Small intestine (tissue), 7 donors: ENCODE measurements around the gene CRACDL. TPM values are rescaled to one million over a fixed set of nuclear protein-coding genes. Genes with fewer than 3 reads are reported as not detected.

Experiments used
- DNase-seq, 2 donors: peaks; one replicate each; pipeline versions ENCODE4 v3.0.0 to v3.0.0-alpha.2; 2013
- FAIRE-seq: peaks from 2 replicates; lab custom pipeline; 2012; peaks lifted over from hg19 to GRCh38; lab: Jason Lieb, UNC
- H3K27ac ChIP-seq, 3 donors: one replicate each; pipeline ENCODE4 v1.5.1; 2013; ENCODE audit warnings: low read length in 2 of 3, mild to moderate bottlenecking in 2 of 3, control low read depth in 1 of 3, inconsistent platforms in 1 of 3, low read depth in 1 of 3, moderate library complexity in 1 of 3
- H3K27me3 ChIP-seq, 3 donors: one replicate each; pipeline ENCODE4 v1.6.1; 2013; ENCODE audit warnings: low read length in 3 of 3, inconsistent platforms in 1 of 3; ENCODE audit not compliant: control insufficient read depth in 3 of 3, insufficient read depth in 3 of 3
- H3K36me3 ChIP-seq, 3 donors: one replicate each; pipeline ENCODE4 v1.6.1; 2013; ENCODE audit warnings: low read length in 3 of 3, inconsistent platforms in 1 of 3, low read depth in 1 of 3, mild to moderate bottlenecking in 1 of 3, moderate library complexity in 1 of 3; ENCODE audit not compliant: control insufficient read depth in 3 of 3, insufficient read depth in 2 of 3
- H3K4me1 ChIP-seq, 3 donors: one replicate each; pipeline ENCODE4 v1.6.1; 2013; ENCODE audit warnings: low read length in 2 of 3, inconsistent platforms in 1 of 3, low read depth in 1 of 3, mild to moderate bottlenecking in 1 of 3, moderate library complexity in 1 of 3; ENCODE audit not compliant: control insufficient read depth in 3 of 3, insufficient read depth in 2 of 3
- H3K4me3 ChIP-seq, 3 donors: one replicate each; pipeline ENCODE4 v1.5.1; 2013; ENCODE audit warnings: low read length in 3 of 3, control low read depth in 1 of 3, inconsistent platforms in 1 of 3, low read depth in 1 of 3, mild to moderate bottlenecking in 1 of 3, moderate library complexity in 1 of 3
- H3K9me3 ChIP-seq, 2 donors: one replicate each; pipeline ENCODE4 v1.6.1; 2013; ENCODE audit warnings: low read depth in 1 of 2, low read length in 1 of 2; ENCODE audit not compliant: control insufficient read depth in 2 of 2, insufficient read depth in 1 of 2
- WGBS, 3 donors: extraction: QIAGEN DNeasy Blood & Tissue Kit; methylation state at CpG; one replicate each; pipeline ENCODE4 v1.1.7; 2013; 5-methylcytosine and 5-hydroxymethylcytosine counted together
- polyA plus RNA-seq, 4 donors: library from polyadenylated mRNA; stranded (reverse) in 3 of 4; unstranded in 1 of 4; fragments of 200-250 nt in 3 of 4; fragments of 120-200 nt in 1 of 4; gene quantifications; one replicate each; pipeline versions ENCODE4 v1.2.1 to v1.2.3, GENCODE V29; 2013
- donor health status: healthy with polysubstance abuse.
- donor health status: control.
- donor health status: control.
- donor health status: Bipolar disorder and iron deficiency.
- donor health status: healthy.

Gene CRACDL
- polyA plus RNA-seq, 4 donors, result 3.0 to 10.3 (median 7.3) TPM

DNA sequence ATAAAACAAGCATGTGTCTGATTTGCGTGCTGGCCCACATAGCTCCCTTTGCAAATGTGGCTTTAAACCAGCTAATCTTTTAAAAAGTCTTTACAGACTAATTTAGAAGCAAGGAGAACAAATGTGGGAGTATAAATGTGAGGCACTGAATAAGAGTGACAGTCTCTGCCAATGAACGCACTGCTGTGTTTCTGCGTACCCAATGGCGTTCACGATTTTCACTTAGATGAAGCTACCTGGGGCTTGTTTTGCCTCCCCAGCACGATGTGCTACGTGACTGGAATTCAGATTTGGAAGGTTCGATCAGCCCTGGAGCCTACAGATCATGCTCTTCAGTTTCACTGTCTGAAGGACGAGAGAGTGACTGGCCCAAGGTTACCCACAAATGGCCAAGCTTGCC, 10.8 kb upstream of the CRACDL start:
- FAIRE-seq, result no peak
- WGBS, 3 donors, result 89 to 90% (median 89%) methylated on average over 9 of the region's 9 CpGs

GRCh38 chr2:98944775-98945174, 8.8 kb upstream of the CRACDL start:
- DNase-seq (no peak), FAIRE-seq (no peak)
- no peak overlapping the region for H3K4me3 ChIP-seq
- H3K36me3 ChIP-seq, result no peaks in the 10 kb centered on the region
- H3K9me3 ChIP-seq, result no peaks in the 10 kb centered on the region
- no peaks in the 10 kb centered on the region for H3K4me1 ChIP-seq
- H3K27ac ChIP-seq, result no peak overlapping the region
- WGBS, 3 donors, result 97 to 100% (median 98%) methylated on average over 2 of the region's 2 CpGs
- peaks cover 0 to 1% (median 0%) of the 10 kb centered on the region in 3 donors for H3K27me3 ChIP-seq

More for the DNA sequence above, 10.8 kb upstream of the CRACDL start:
- no peaks in the 10 kb centered on the region for H3K9me3 ChIP-seq
- no peak overlapping the region for H3K4me3 ChIP-seq
- H3K27ac ChIP-seq, result no peak overlapping the region
- H3K36me3 ChIP-seq, result no peaks in the 10 kb centered on the region
- peaks cover 0 to 5% (median 0%) of the 10 kb centered on the region in 3 donors for H3K27me3 ChIP-seq
- no peak for DNase-seq
- no peaks in the 10 kb centered on the region for H3K4me1 ChIP-seq

DNA sequence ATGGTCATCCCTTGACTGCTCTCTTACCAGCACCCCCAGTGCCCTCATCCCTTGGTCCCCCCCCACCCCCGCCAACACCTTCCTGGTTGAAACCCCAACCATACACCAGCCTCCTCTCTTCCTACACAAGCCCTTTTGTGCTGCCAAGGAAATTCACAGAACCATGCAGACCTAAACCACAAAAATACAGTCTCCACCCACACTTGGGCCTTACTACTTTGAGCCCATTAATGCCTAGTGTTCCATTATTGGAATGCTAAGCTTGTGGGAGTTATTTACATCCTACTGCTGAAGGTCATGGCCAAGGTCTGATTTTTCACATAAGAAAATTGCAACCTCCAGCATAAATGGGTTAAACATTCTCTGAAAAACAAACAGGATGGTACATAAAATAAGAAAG, 4.1 kb upstream of the CRACDL start:
- 79 to 100% (median 96%) methylated on average over 1 of the region's 1 CpG for WGBS, 3 donors
- peaks cover 0 to 33% (median 18%) of the 10 kb centered on the region in 3 donors for H3K27me3 ChIP-seq
- H3K4me1 ChIP-seq, result peaks cover 0 to 5% (median 2%) of the 10 kb centered on the region in 3 donors
- H3K27ac ChIP-seq, result no peak overlapping the region
- H3K9me3 ChIP-seq, result no peaks in the 10 kb centered on the region
- H3K36me3 ChIP-seq, result no peaks in the 10 kb centered on the region
- no peak for DNase-seq
- FAIRE-seq, result no peak
- no peak overlapping the region for H3K4me3 ChIP-seq

- H3K4me3 ChIP-seq, result no peak overlapping the region
- H3K27me3 ChIP-seq, result peaks cover 3 to 44% (median 24%) of the 10 kb centered on the region in 3 donors
- WGBS, 3 donors, result 72 to 84% (median 79%) methylated on average over 2 of the region's 2 CpGs
- H3K9me3 ChIP-seq, result no peaks in the 10 kb centered on the region
- FAIRE-seq, result no peak
- peaks cover 0 to 5% (median 2%) of the 10 kb centered on the region in 3 donors for H3K4me1 ChIP-seq
- no peak overlapping the region for H3K27ac ChIP-seq
- no peaks in the 10 kb centered on the region for H3K36me3 ChIP-seq
- no peak for DNase-seq
These were observed 1.9 kb upstream of the CRACDL start for GRCh38 chr2:98937906-98938305.

DNA sequence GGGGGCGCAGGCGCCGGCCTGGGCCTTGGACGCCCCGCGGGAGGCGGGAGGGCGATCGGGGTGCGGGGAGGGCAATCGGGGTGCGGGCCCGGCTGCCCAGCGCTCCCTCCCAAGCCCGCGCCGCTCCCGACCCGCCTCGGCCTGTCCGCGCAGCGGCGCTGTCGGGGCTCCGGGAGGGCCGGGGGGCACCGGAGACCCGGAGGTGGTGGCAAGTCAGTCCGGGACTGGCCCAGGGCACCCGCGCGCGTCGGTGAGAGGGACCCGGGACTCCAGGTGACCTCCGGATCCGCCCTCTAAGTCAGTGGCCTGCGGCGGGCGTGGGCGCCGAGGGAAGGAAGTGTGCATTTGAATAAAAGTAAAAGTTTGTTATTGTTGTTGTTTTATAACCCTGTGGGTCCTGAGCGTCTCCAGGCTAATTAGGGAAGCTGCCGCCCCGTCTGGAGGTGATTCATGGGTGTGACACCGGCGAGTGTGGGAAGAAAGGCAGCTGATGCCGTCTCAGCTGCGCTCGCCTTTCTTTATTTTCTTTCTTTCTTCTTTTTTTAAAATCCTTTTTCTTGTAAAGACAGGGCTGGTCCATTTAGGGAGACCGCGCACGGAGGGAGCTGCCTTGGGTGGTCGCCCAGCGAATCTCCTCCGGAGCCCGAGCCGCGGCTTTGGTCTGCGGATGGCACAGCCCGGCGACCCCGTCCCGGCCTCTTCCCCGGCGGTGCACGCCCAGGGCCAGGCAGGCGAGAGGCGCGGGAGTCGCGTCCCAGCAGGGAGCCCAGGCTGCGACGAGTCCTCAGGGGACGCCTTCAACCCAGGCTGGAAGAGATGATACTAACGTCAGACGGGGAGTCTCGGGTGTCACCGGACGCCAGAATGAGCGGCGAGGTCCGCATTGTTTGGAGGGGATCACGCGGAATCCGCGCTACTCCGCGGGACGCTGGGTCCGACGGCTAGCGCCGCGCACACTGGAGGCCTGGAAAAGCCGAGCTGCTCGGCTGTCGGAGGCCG, 627 bp upstream of the CRACDL start:
- H3K9me3 ChIP-seq, result no peaks in the 10 kb centered on the region
- H3K27ac ChIP-seq, result no peak overlapping the region
- H3K36me3 ChIP-seq, result no peaks in the 10 kb centered on the region
- peak; percentile 10 to 42 for DNase-seq
- peaks cover 0 to 5% (median 2%) of the 10 kb centered on the region in 3 donors for H3K4me1 ChIP-seq
- no peak for FAIRE-seq
- peak overlapping the region in 1 of 3 donors; percentile 58 for H3K4me3 ChIP-seq
- peaks cover 3 to 44% (median 26%) of the 10 kb centered on the region in 3 donors for H3K27me3 ChIP-seq
- WGBS, 3 donors, result 3 to 7% (median 3%) methylated on average over 83 to 100 of the region's 100 CpGs

- peaks cover 3 to 44% (median 26%) of the 10 kb centered on the region in 3 donors for H3K27me3 ChIP-seq
- H3K36me3 ChIP-seq, result no peaks in the 10 kb centered on the region
- peak overlapping the region in 1 of 3 donors; percentile 58 for H3K4me3 ChIP-seq
- no peak overlapping the region for H3K27ac ChIP-seq
- peaks cover 0 to 5% (median 2%) of the 10 kb centered on the region in 3 donors for H3K4me1 ChIP-seq
- no peak for FAIRE-seq
- peak in 1 of 2 donors; percentile 8 for DNase-seq
- 11 to 15% (median 15%) methylated on average over 18 to 19 of the region's 19 CpGs for WGBS, 3 donors
- H3K9me3 ChIP-seq, result no peaks in the 10 kb centered on the region
These were observed 784 bp downstream of the CRACDL start for GRCh38 chr2:98935111-98935770.

DNA sequence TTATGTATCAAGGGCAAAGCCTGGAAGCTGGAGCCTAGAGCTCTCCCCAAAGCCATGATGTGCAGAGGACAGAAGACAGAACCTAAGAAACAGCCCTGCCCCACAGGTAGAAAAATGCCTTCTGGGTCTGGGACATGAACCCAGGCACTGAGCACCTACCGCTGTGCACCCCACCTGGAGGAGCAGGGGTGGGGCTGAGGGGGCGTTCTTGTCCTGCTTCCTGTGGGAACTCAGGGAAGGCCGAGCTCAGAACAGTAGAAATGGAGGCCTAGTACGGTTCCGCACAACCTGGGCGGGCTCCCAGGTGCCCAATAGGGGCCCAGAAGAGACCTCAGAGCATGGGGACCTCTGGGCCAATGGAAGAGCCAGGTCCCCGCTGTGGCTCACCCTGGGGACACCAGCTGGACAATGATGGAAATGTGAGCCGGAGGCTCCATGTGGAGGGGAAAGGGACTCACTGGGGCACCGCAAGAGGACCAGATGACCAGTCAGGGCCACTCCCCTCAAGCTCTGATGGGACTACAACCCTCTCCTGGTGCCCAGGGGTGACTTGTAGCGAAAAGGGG, 3.2 kb downstream of the CRACDL start:
- FAIRE-seq (no peak), DNase-seq (no peak)
- Histone ChIP-seq H3K4me3 (no peak overlapping the region), H3K4me1 (peaks cover 0 to 5% (median 2%) of the 10 kb centered on the region in 3 donors), H3K27ac (no peak overlapping the region), H3K36me3 (no peaks in the 10 kb centered on the region), H3K9me3 (no peaks in the 10 kb centered on the region), H3K27me3 (peaks cover 3 to 30% (median 21%) of the 10 kb centered on the region in 3 donors)
- WGBS, 3 donors, result 87 to 92% (median 88%) methylated on average over 10 of the region's 10 CpGs

- WGBS, 3 donors, result 88 to 93% (median 91%) methylated on average over 8 of the region's 8 CpGs
- FAIRE-seq (no peak), DNase-seq (no peak)
- Histone ChIP-seq H3K4me1 (peaks cover 0 to 5% (median 2%) of the 10 kb centered on the region in 3 donors), H3K9me3 (no peaks in the 10 kb centered on the region), H3K36me3 (no peaks in the 10 kb centered on the region), H3K27ac (no peak overlapping the region), H3K4me3 (no peak overlapping the region), H3K27me3 (peaks cover 3 to 24% (median 20%) of the 10 kb centered on the region in 3 donors)
These were observed 3.9 kb downstream of the CRACDL start for GRCh38 chr2:98932164-98932563.
